ENCODE measurements around the gene GRIA4. TPM values are rescaled to one million over a fixed set of nuclear protein-coding genes. Genes with fewer than 3 reads are reported as not detected.
"Not testable (repeated sequence)": the region's sequence is repeated elsewhere in the genome, so short reads cannot be mapped to it uniquely, and the experiment has no call there.

GRIA4 gene
- total RNA-seq, 4 donors from 2014 or later = 0.08 to 1.0 (median 0.76) TPM

DNA sequence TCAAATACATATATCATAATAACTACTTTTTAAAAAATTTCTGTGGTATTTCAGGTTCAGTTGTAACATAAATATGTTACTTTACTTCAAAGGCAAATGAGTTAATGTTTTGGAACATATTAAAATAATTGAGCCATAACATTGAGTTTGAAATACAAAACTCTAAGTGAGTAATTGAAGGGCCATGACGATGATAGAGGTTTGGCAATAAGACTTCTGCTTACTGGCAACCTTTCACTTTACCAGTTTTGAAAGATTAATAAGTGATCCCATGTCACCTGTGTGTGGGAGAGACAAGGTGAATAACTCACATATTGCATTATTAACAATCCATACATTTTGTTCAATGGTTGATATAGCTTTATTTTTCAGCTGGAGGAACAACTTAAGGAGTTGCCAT, 144.4 kb downstream of the GRIA4 start:
- H3K4me3 ChIP-seq (ENCODE audit: low read depth, poor library complexity, severe bottlenecking) = no peak overlapping the region
- intact Hi-C loops (cut with DNase I; ENCODE audit: low total_unique reads) = no loop called here
- no peak for DNase-seq (ENCODE audit: low spot score in 2 of 2)
- TF ChIP-seq, protein P1, sequence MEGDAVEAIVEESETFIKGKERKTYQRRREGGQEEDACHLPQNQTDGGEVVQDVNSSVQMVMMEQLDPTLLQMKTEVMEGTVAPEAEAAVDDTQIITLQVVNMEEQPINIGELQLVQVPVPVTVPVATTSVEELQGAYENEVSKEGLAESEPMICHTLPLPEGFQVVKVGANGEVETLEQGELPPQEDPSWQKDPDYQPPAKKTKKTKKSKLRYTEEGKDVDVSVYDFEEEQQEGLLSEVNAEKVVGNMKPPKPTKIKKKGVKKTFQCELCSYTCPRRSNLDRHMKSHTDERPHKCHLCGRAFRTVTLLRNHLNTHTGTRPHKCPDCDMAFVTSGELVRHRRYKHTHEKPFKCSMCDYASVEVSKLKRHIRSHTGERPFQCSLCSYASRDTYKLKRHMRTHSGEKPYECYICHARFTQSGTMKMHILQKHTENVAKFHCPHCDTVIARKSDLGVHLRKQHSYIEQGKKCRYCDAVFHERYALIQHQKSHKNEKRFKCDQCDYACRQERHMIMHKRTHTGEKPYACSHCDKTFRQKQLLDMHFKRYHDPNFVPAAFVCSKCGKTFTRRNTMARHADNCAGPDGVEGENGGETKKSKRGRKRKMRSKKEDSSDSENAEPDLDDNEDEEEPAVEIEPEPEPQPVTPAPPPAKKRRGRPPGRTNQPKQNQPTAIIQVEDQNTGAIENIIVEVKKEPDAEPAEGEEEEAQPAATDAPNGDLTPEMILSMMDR (IDR thresholded peaks at IDR 0.05) = no peak
- TF ChIP-seq POLR2A (IDR thresholded peaks at IDR 0.05) = no peak
- WGBS, 2 donors = 36 to 37% methylated on average over 1 of the region's 1 CpG

DNA sequence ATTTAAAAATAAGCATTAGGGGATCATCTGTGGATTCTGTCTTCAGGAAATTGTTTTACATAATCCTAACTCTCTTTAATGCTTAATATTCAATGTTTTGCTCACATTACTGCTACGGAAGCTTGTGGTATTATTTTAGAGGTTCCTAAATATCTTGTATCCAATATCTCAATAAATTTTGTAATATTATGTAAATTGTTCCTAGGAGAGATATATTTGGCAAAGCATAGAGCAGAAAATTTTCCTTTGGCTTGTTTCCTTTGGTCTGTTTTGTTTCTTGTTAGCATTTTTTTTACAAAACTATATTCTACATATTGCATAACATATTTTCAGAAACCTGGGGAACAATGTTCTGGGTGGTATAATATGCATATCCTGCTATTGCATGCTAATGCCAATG, 144.8 kb downstream of the GRIA4 start:
- TF ChIP-seq, protein P1 (IDR thresholded peaks at IDR 0.05) = no peak
- TF ChIP-seq POLR2A (IDR thresholded peaks at IDR 0.05) = no peak
- intact Hi-C loops (cut with DNase I; ENCODE audit: low total_unique reads) = no loop called here
- no peak for DNase-seq (ENCODE audit: low spot score in 2 of 2)
- no peak overlapping the region for H3K4me3 ChIP-seq (ENCODE audit: low read depth, poor library complexity, severe bottlenecking)
- WGBS, 2 donors = 78 to 88% methylated on average over 1 of the region's 1 CpG

DNA sequence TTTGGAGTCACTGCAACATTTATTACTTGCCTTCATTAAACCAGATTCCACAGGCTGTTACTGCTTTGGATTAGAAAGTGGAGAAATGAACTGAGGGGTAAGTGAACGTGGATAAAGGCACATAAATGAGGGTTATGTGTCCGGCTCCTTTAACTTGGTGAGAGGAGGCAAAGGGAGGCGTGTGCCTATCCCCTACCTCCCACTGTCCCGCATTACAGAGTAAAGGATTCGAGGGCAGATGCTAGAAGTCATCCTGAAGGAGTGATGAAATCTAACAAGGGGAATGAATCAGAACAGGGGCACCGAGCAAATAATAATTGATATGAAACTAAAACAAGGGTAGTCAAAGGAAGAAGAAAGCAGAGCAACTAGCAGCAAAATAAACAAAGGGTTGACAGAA, 147.2 kb downstream of the GRIA4 start:
- TF ChIP-seq POLR2A (IDR thresholded peaks at IDR 0.05) = no peak
- TF ChIP-seq, protein P1 (IDR thresholded peaks at IDR 0.05) = no peak
- intact Hi-C loops (cut with DNase I; ENCODE audit: low total_unique reads) = no loop called here
- no peak for DNase-seq (ENCODE audit: low spot score in 2 of 2)
- H3K4me3 ChIP-seq (ENCODE audit: low read depth, poor library complexity, severe bottlenecking) = no peak overlapping the region
- WGBS, 2 donors = 78 to 82% methylated on average over 6 of the region's 6 CpGs

GRCh38 chr11:105763594-105763993, 153.7 kb downstream of the GRIA4 start:
- no peak overlapping the region for H3K4me3 ChIP-seq (ENCODE audit: low read depth, poor library complexity, severe bottlenecking)
- intact Hi-C loops (cut with DNase I; ENCODE audit: low total_unique reads) = no loop called here
- DNase-seq (ENCODE audit: low spot score in 2 of 2) = no peak
- TF ChIP-seq POLR2A (IDR thresholded peaks at IDR 0.05) = no peak
- TF ChIP-seq, protein P1 (IDR thresholded peaks at IDR 0.05) = no peak
- WGBS, 2 donors = 53 to 64% methylated on average over 2 of the region's 2 CpGs

- no peak overlapping the region for H3K4me3 ChIP-seq (ENCODE audit: low read depth, poor library complexity, severe bottlenecking)
- no peak for TF ChIP-seq POLR2A (IDR thresholded peaks at IDR 0.05)
- TF ChIP-seq, protein P1 (IDR thresholded peaks at IDR 0.05) = no peak
- DNase-seq (ENCODE audit: low spot score in 2 of 2) = no peak
- intact Hi-C loops (cut with DNase I; ENCODE audit: low total_unique reads) = no loop called here
These were observed 158.1 kb downstream of the GRIA4 start for GRCh38 chr11:105767931-105768330.

GRCh38 chr11:105769627-105770026, 159.8 kb downstream of the GRIA4 start:
- no peak for DNase-seq (ENCODE audit: low spot score in 2 of 2)
- no peak overlapping the region for H3K4me3 ChIP-seq (ENCODE audit: low read depth, poor library complexity, severe bottlenecking)
- 92 to 94% methylated on average over 2 of the region's 2 CpGs for WGBS, 2 donors
- TF ChIP-seq, protein P1 (IDR thresholded peaks at IDR 0.05) = no peak
- TF ChIP-seq POLR2A (IDR thresholded peaks at IDR 0.05) = no peak
- intact Hi-C loops (cut with DNase I; ENCODE audit: low total_unique reads) = no loop called here

GRCh38 chr11:105773452-105773851, 163.6 kb downstream of the GRIA4 start:
- DNase-seq (ENCODE audit: low spot score in 2 of 2); intact Hi-C loops (cut with DNase I; ENCODE audit: low total_unique reads); H3K4me3 ChIP-seq (ENCODE audit: low read depth, poor library complexity, severe bottlenecking): not testable (repeated sequence)
- 94% methylated on average over 3 of the region's 3 CpGs for WGBS, 2 donors

Measured in lower leg skin (tissue), 4 donors.